A673 (cell line): Measurements from ENCODE around the gene FDX2.

Experiments used
- CTCF ChIP-seq: fragments of 300-800, 200-600 bp; sonication (generic); conservative IDR thresholded peaks from 2 replicates; pipeline ENCODE4 v1.5.1; 2017; ENCODE audit warnings: low read depth, mild to moderate bottlenecking, antibody characterized with exemption, low read length, moderate library complexity, mixed read lengths
- EZH2 ChIP-seq: fragments of 200-600 bp; sonication (generic); IDR thresholded peaks from 2 replicates; pipeline ENCODE4 v1.6.1; 2017; ENCODE audit warnings: borderline replicate concordance, low read depth, mild to moderate bottlenecking, mixed read lengths, antibody characterized with exemption, low read length; ENCODE audit not compliant: poor library complexity, severe bottlenecking

GRCh38 chr19:10317857-10318462 lies 2.1 kb upstream of the FDX2 start:
- TF ChIP-seq CTCF (no peak), EZH2 (no peak)
